B cell (primary cell): ENCODE measurements around the gene SDK1. TPM values are rescaled to one million over a fixed set of nuclear protein-coding genes. Genes with fewer than 3 reads are reported as not detected.

ENCODE experiments used
- ATAC-seq: fragments of 200-7000 bp; cut with Tn5 transposase; one replicate; pipeline ENCODE4 v1.10.0; 2021; ENCODE audit warnings: low read depth, mild to moderate bottlenecking, moderate number of reproducible peaks, moderate library complexity
- CTCF ChIA-PET: fragments of 350-600 bp; sonication (Branson Sonifier 250); formaldehyde crosslinking; loops from one replicate; lab custom pipeline; 2021; ENCODE audit warnings: antibody characterized with exemption, inconsistent platforms; lab: Charles Lee
- POLR2A ChIA-PET: fragments of 350-600 bp; sonication (Branson Sonifier 250); formaldehyde crosslinking; loops from one replicate; lab custom pipeline; 2021; ENCODE audit warnings: antibody characterized with exemption; lab: Charles Lee
- DNase-seq: peaks from one replicate; pipeline ENCODE4 v3.0.0; 2013
- H2AFZ ChIP-seq: 2 replicates; pipeline ENCODE4 v1.6.1; 2012; ENCODE audit warnings: mild to moderate bottlenecking, low read depth, low read length; ENCODE audit not compliant: insufficient read depth, poor library complexity, severe bottlenecking
- H3K27ac ChIP-seq, 2 donors: 1 replicate in 1 of 2; 2 replicates in 1 of 2; pipeline ENCODE4 v1.5.1; 2012 to 2013; ENCODE audit warnings: low read length in 2 of 2, mild to moderate bottlenecking in 2 of 2, moderate library complexity in 1 of 2
- H3K27me3 ChIP-seq, 4 experiments: fragments of 200-600 bp in 1 of 4; sonication (generic) in 1 of 4; replicated peaks in 1 of 4; 1 replicate in 2 of 4; 2 replicates in 2 of 4; pipeline versions ENCODE4 v1.6.1 to v1.7.0; 2013 to 2016; ENCODE audit warnings: low read length in 3 of 4, mild to moderate bottlenecking in 2 of 4, mixed read lengths in 1 of 4, moderate library complexity in 1 of 4; ENCODE audit not compliant: insufficient read depth in 4 of 4, control insufficient read depth in 3 of 4; ENCODE audit errors: control extremely low read depth in 1 of 4
- H3K36me3 ChIP-seq, 2 experiments: replicated peaks in 1 of 2; 1 replicate in 1 of 2; 2 replicates in 1 of 2; pipeline versions ENCODE4 v1.6.1 to v1.7.1; 2013; ENCODE audit warnings: low read length in 1 of 2; ENCODE audit not compliant: insufficient read depth in 2 of 2, control insufficient read depth in 1 of 2; ENCODE audit errors: control extremely low read depth in 1 of 2, extremely low read depth in 1 of 2
- H3K4me1 ChIP-seq, 2 donors: fragments of 200-600 bp in 1 of 2; sonication (generic) in 1 of 2; 1 replicate in 1 of 2; 2 replicates in 1 of 2; pipeline versions ENCODE4 v1.5.1 to v1.6.1; 2013 to 2017; ENCODE audit warnings: low read length in 2 of 2; ENCODE audit not compliant: control insufficient read depth in 2 of 2, insufficient read depth in 2 of 2
- H3K4me2 ChIP-seq: replicated peaks from 2 replicates; pipeline ENCODE3; 2012; ENCODE audit warnings: mild to moderate bottlenecking, low read depth, low read length; ENCODE audit not compliant: poor library complexity, severe bottlenecking
- H3K4me3 ChIP-seq, 5 experiments: fragments of 200-600 bp in 1 of 5; sonication (generic) in 1 of 5; 1 replicate in 3 of 5; 2 replicates in 2 of 5; pipeline versions ENCODE4 v1.5.1 to v1.7.0; 2011 to 2016; ENCODE audit warnings: low read length in 4 of 5, mild to moderate bottlenecking in 4 of 5, low read depth in 2 of 5, control low read depth in 1 of 5, moderate library complexity in 1 of 5; ENCODE audit not compliant: insufficient read depth in 1 of 5; ENCODE audit errors: control extremely low read depth in 1 of 5, extremely low read depth in 1 of 5
- H3K79me2 ChIP-seq: fragments of 200-600 bp; sonication (generic); one replicate; pipeline ENCODE4 v1.6.0; 2016; ENCODE audit warnings: low read length; ENCODE audit not compliant: control insufficient read depth, insufficient read depth
- H3K9ac ChIP-seq: fragments of 200-600 bp; sonication (generic); 2 replicates; pipeline ENCODE4 v1.6.1; 2017; ENCODE audit warnings: mild to moderate bottlenecking, low read length, moderate library complexity
- H3K9me3 ChIP-seq, 3 donors: one replicate each; pipeline versions ENCODE4 v1.6.1 to v1.7.1; 2013; ENCODE audit warnings: low read length in 2 of 3; ENCODE audit not compliant: control insufficient read depth in 2 of 3, insufficient read depth in 1 of 3; ENCODE audit errors: control extremely low read depth in 1 of 3
- H4K20me1 ChIP-seq: 2 replicates; pipeline ENCODE4 v1.6.0; 2012; ENCODE audit warnings: mild to moderate bottlenecking, low read length; ENCODE audit not compliant: insufficient read depth, control insufficient read depth, poor library complexity, severe bottlenecking
- H3K27ac Mint-ChIP-seq: one replicate; pipeline ENCODE4 v1.8.0; 2021; ENCODE audit warnings: mixed read lengths
- H3K27me3 Mint-ChIP-seq: one replicate; pipeline ENCODE4 v1.8.0; 2021; ENCODE audit warnings: mixed read lengths
- H3K4me1 Mint-ChIP-seq: one replicate; pipeline ENCODE4 v1.8.0; 2021; ENCODE audit warnings: mixed read lengths
- H3K4me3 Mint-ChIP-seq: one replicate; pipeline ENCODE4 v1.8.0; 2021; ENCODE audit warnings: mixed read lengths
- H3K9me3 Mint-ChIP-seq: one replicate; pipeline ENCODE4 v1.8.0; 2022; ENCODE audit warnings: mixed read lengths; ENCODE audit not compliant: insufficient read depth
- CTCF ChIP-seq: fragments of 200-600 bp; IDR thresholded peaks from one replicate; pipeline ENCODE4 v1.8.0; 2022; ENCODE audit warnings: antibody characterized with exemption, mild to moderate bottlenecking
- EZH2 ChIP-seq: IDR thresholded peaks from 2 replicates; pipeline ENCODE4 v1.6.1; 2012; ENCODE audit warnings: borderline replicate concordance, low read depth, mild to moderate bottlenecking, moderate library complexity, low read length; ENCODE audit not compliant: insufficient read depth, poor library complexity, severe bottlenecking
- WGBS: methylation state at CpG from one replicate; pipeline ENCODE4 v1.1.5; 2013; ENCODE audit warnings: missing lambda C conversion rate; ENCODE audit not compliant: insufficient coverage; 5-methylcytosine and 5-hydroxymethylcytosine counted together
- intact Hi-C: fragments of 100-400 bp; cut with micrococcal nuclease; formaldehyde crosslinking; loops from one replicate; pipeline ENCODE4 v1.10.0; 2022
- polyA plus RNA-seq: library from polyadenylated mRNA; depleted of rRNA; stranded (reverse); fragments of >200 nt; gene quantifications from 2 replicates; pipeline ENCODE4 v1.2.3, GENCODE V29; 2012
- total RNA-seq, 2 donors: library from RNA; stranded (reverse); fragments of 120-200 nt in 1 of 2; gene quantifications; 1 replicate in 1 of 2; 2 replicates in 1 of 2; pipeline versions ENCODE4 v1.2.3 to v1.2.4, GENCODE V29; 2013 to 2022

The SDK1 gene
- total and polyA plus RNA-seq, 2 donors (not counting 1 experiment from before 2014, with no cell fraction given): 0.73 to 2.0 TPM

GRCh38 chr7:3517344-3517743, 216.3 kb downstream of the SDK1 start:
- H3K4me1 ChIP-seq: no peaks in the 10 kb centered on the region
- Mint-ChIP-seq H3K27me3 (peaks cover 32% of the 10 kb centered on the region), H3K9me3 (no peaks in the 10 kb centered on the region), H3K4me3 (no peak overlapping the region), H3K27ac (no peak overlapping the region), H3K4me1 (no peaks in the 10 kb centered on the region)
- H3K36me3 ChIP-seq: no peaks in the 10 kb centered on the region
- ChIA-PET CTCF (no interaction called here), POLR2A (no interaction called here)
- no peaks in the 10 kb centered on the region for H3K79me2 ChIP-seq
- no peak overlapping the region for H3K4me2 ChIP-seq
- H3K27me3 ChIP-seq: no peaks in the 10 kb centered on the region
- H4K20me1 ChIP-seq: no peaks in the 10 kb centered on the region
- no peaks in the 10 kb centered on the region for H3K9me3 ChIP-seq
- intact Hi-C loops: no loop called here
- no peak overlapping the region for H3K9ac ChIP-seq
- TF ChIP-seq EZH2 (no peak), CTCF (no peak)
- ATAC-seq (no peak), DNase-seq (no peak)
- no peak overlapping the region for H3K4me3 ChIP-seq
- no peak overlapping the region for H3K27ac ChIP-seq
- H2AFZ ChIP-seq: no peak overlapping the region
- no CpG with 5 or more reads among the region's 3 CpGs for WGBS

- H3K4me3 ChIP-seq: no peak overlapping the region
- H3K79me2 ChIP-seq: no peaks in the 10 kb centered on the region
- Mint-ChIP-seq H3K4me3 (no peak overlapping the region), H3K27ac (no peak overlapping the region), H3K9me3 (no peaks in the 10 kb centered on the region), H3K4me1 (no peaks in the 10 kb centered on the region), H3K27me3 (peaks cover 36% of the 10 kb centered on the region)
- no peak for TF ChIP-seq CTCF
- TF ChIP-seq EZH2: no peak
- ATAC-seq (no peak), DNase-seq (no peak)
- no peaks in the 10 kb centered on the region for H3K9me3 ChIP-seq
- no CpG with 5 or more reads among the region's 1 CpG for WGBS
- intact Hi-C loops: no loop called here
- H3K36me3 ChIP-seq: no peaks in the 10 kb centered on the region
- H3K27me3 ChIP-seq: no peaks in the 10 kb centered on the region
- ChIA-PET POLR2A (no interaction called here), CTCF (no interaction called here)
- H3K4me2 ChIP-seq: no peak overlapping the region
- H3K4me1 ChIP-seq: no peaks in the 10 kb centered on the region
- no peak overlapping the region for H2AFZ ChIP-seq
- H4K20me1 ChIP-seq: no peaks in the 10 kb centered on the region
- no peak overlapping the region for H3K9ac ChIP-seq
- H3K27ac ChIP-seq: no peak overlapping the region
Measured at GRCh38 chr7:3518546-3518945, 217.5 kb downstream of the SDK1 start.
